Measurements from ENCODE around the gene HBS1L.
"Not testable (repeated sequence)": the region's sequence is repeated elsewhere in the genome, so short reads cannot be mapped to it uniquely, and the experiment has no call there.

Gene HBS1L

GRCh38 chr6:135075018-135075417, 20.4 kb upstream of the HBS1L start:
- DNase-seq (ENCODE audit: low read depth): no peak

- DNase-seq (ENCODE audit: low read depth): no peak
Measured at GRCh38 chr6:135073756-135074393, 19.3 kb upstream of the HBS1L start.

GRCh38 chr6:135073217-135073616, 18.6 kb upstream of the HBS1L start:
- no peak for DNase-seq (ENCODE audit: low read depth)

GRCh38 chr6:135072753-135073152, 18.1 kb upstream of the HBS1L start:
- no peak for DNase-seq (ENCODE audit: low read depth)

DNA sequence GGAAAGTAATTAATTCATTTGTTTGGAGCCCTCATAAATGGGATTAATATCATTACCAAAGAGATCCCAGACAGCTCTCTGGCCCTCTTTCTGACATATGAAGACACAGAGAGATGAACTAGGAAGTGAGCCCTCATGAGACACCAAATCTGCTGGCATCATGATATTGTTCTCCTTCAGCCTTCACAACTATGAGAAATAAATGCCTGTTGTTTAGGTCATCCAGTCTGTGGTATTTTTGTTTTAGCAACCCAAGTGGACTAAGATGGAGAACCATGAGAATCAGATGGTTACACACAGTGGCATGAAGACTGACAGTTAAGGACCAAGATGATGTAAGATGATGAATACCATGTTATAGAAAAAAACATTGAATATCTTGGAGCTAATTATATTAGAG, 16.9 kb upstream of the HBS1L start:
- DNase-seq (ENCODE audit: low read depth): no peak

- DNase-seq (ENCODE audit: low read depth): no peak
Measured at GRCh38 chr6:135067911-135068310, 13.3 kb upstream of the HBS1L start.

DNA sequence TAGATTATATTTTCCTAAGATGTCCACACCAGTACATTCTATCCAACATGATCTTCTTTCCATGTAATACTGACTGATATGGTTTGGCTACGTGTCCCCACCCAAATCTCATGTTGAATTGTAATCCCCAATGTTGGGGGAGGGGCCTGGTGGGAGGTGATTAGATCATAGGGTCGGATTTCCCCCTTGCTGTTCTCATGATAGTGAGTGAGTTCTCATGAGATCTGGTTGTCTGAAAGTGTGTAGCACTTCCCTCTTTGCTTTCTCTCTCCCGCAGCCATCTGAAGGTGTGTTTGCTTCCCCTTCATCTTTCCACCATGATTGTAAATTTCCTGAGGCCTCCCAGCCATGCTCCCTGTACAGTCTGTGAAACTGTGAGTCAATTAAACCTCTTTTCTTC, 12.2 kb upstream of the HBS1L start:
- DNase-seq (ENCODE audit: low read depth): no peak

DNA sequence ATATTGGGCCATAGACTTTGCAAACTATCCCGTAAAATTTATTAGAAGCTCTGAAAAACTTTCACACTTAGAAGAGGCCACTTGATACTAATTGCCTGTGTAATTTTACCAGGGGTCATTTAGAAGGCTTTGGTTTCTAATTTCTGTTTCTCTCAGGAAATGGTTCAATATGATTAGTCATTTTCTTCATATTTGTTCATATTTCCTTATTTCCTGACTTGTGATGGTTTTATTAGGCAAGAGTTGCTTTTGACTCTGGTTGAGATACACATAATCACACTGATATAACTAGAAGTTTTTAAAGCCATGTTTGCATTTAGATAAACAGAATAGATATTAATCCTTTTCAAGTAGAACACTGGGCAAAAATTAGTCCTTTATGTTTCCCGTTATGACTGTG, 11.8 kb upstream of the HBS1L start:
- DNase-seq (ENCODE audit: low read depth): no peak

DNA sequence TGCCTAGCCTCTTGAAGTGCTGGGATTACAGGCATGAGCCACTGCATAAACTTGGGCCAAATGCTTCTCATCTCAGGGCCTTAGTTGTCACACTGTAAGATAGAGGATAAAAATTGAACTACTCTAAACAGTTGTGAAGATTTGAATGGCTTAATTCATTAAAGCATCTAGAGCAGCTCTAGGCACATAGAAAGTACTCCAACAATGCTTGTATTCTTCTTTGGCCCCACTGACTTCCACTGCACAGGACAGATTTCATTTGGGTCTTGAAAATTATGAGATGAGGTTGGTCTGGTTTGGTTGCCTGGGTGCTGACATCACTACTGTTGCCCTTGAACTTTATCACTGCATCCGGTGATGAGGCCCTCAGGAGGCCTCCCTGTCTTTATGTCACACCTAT, 10.0 kb upstream of the HBS1L start:
- DNase-seq (ENCODE audit: low read depth): no peak

DNA sequence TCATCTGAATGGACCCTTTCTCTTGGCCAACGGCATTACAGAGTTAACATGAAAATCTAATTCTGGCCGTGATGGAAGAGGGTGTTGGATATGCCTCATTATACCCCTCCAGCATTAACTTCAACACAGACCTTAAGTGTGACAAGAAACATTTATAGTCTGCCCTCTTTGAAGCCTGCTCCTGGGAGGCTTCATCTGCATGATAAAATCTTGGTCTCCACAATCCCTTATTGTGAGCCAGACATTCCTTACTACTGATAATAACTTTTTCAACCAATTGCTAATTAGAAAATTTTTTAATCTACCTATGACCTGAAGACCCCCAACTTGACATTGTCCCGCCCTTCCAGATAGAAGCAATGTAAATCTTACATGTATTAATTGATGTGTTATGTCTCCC, 9.3 kb upstream of the HBS1L start:
- DNase-seq (ENCODE audit: low read depth): no peak

DNA sequence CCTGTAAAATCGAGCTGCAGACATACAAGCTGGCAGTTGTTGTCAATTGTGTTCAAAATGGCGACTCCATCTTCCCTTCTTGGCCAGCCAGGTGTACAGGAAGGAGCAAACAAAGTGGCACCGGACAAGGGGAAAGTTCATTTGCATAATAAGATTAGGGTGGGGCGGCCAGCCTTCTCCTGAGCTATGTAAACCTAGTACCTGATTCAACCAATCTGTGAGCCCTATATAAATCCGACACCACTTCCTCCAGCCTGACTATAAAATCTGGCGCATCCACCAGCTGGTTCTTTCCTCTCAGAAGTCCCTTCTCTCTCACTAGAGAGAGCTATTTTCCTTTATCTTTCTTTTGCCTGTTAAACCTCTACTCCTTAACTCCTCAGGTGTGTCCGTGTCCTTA, 8.1 kb upstream of the HBS1L start:
- DNase-seq (ENCODE audit: low read depth): no peak

GRCh38 chr6:135060076-135060475, 5.5 kb upstream of the HBS1L start:
- DNase-seq (ENCODE audit: low read depth): no peak

- DNase-seq (ENCODE audit: low read depth): not testable (repeated sequence)
Measured at GRCh38 chr6:135058299-135058698, 3.7 kb upstream of the HBS1L start.

DNA sequence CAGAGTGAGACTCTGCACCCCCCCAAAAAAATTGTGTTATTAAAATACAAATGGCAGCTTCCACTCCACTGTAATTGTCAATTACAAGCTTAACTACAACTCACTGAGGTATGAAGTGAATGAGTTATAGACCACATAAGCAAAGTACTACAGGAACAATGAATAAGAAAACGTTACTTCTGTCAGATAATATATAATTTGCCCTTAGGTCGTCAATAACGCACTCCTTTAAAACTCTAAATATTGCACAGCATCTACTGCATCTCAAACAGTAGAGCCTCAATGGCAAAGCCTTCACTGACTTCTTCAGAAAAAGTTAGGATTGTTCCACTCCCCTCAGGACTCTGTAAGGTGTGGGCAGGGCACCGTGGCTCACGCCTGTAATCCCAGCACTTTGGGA, 2.0 kb upstream of the HBS1L start:
- no peak for DNase-seq (ENCODE audit: low read depth)

GRCh38 chr6:135054226-135054568, 425 bp downstream of the HBS1L start:
- DNase-seq (ENCODE audit: low read depth): no peak

GRCh38 chr6:135053406-135053805, 1.2 kb downstream of the HBS1L start:
- DNase-seq (ENCODE audit: low read depth): no peak

DNA sequence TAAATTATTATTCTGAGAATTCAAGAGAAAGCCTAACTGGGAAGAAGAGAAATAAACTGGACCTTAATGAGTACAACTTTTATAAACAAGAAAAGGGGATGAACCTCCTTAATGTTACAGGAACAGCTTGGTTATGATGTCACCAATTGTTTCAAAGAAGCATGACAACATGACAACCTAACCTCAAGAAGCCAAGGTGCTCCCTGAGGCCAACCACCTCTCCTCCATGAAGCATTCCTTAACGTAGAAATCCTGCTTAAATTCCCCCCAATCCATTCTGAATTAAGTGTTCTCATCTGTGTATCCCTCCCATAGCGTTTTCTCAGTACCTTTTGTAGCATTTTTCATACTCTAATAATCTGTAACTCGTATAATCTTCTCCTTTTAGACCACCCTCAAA, 1.7 kb downstream of the HBS1L start:
- no peak for DNase-seq (ENCODE audit: low read depth)

DNA sequence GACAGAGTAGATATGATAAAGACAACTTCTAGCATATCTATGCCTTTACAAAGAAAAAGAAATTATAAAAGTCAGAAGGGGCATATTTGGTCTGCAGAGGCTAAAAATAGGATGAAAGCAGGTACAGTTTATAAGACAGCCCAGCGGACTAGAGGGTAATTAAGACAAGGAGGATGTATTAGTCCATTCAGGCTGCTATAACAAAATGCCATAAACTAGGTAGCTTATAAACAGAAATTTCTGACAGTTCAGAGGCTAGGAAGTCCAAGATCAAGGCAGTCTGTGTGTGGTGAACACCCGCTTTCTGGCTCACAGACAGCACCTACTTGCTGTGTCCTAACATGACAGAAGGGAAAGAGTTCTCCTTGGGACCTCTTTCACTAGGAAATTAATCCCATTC, 5.7 kb downstream of the HBS1L start:
- no peak for DNase-seq (ENCODE audit: low read depth)

DNA sequence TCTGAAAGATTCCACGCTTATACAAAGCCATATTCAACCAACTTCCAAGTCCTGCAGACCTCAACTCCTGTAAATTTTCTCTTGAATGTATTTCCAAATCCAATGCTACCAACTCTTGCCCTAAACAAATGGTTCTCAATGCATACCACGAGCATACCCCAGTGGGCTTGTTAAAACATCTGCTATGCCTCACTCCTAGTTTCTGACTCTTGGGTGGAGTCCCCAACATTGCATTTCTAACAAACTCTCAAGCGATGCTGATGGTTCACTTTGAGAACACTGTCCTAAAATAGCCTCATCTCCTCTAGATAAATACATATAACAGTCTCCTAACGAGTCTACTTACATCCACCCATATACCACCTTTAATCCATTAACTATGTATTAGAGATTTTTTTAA, 7.3 kb downstream of the HBS1L start:
- no peak for DNase-seq (ENCODE audit: low read depth)

- no peak for DNase-seq (ENCODE audit: low read depth)
Measured at GRCh38 chr6:135046912-135047311, 7.7 kb downstream of the HBS1L start.

- no peak for DNase-seq (ENCODE audit: low read depth)
Measured at GRCh38 chr6:135044639-135045038, 10.0 kb downstream of the HBS1L start.

DNA sequence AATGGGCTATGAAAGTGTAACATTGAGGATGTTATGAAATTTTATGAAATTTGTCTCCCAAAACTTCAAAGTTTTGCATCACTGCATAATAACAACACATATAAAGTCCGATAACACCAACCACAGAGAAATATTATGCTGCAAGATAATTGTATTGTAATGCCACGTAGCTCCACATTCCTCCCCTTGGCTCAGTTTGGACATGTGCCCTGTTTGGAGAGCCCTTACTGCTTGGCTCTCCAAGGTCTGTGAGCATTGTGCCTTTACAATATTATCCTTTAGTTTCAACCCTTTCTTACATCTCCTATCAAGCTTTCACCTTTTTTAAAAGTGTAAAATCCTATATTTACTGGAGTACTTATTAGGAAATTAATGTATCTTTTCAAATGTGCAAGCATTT, 10.8 kb downstream of the HBS1L start:
- no peak for DNase-seq (ENCODE audit: low read depth)

DNA sequence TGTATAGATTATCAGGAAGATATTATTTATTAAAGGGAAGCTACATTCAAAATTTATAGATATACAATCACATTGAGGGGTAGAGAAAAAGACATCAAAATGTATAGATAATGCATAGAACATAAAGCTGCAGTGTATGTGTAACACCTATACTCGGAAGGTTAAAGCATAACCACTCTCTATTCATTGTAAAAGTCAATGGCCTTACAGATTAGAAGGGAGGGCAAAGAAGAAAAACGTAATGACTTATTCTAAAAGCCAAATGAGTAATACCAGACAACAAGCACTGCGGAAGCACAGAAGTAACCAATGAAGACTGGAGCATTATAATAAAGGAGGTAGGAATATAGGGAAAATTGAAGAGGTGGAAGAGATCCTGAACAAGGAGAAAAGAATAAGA, 11.3 kb downstream of the HBS1L start:
- no peak for DNase-seq (ENCODE audit: low read depth)

DNA sequence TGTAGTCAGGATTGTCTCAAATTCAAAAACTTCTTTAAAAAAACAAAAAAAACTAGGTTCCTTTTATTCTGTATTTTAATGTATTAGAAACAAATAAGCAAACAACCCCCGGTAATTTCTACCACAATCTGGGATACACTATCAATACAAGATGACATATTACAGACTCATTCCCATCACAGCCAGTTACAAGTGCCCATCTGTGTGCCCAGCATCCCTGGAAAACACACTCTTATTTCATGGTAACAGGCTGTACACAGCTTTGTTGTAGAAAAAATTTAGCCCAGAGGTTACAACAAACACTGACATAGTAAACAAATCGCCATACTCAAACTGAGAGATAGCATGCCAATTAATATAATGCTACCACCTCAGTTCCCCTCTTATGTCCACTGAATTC, 16.3 kb downstream of the HBS1L start:
- DNase-seq (ENCODE audit: low read depth): no peak

DNA sequence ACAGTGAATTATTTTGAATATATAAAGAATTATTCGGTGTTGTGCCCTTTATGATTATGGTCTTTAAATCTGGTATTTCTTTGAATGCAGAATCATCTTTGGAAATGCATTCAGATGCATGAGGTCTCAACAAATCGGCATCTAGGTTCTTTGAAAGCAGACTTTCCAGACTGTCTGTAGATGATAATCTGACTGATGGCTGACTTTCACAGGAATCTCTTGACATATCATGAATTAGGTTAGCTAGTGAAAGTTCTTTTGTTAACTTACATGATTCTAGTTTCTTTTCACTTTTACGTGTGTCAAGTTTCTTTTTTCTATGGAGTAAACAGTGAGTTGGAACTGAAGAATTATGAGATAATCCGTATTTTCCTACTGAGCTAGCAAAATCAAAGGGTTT, 17.1 kb downstream of the HBS1L start:
- DNase-seq (ENCODE audit: low read depth): no peak

Data from activated T-cell treated with anti-CD3 and anti-CD28 coated beads for 24 hours (primary cell).